KOPT-K1 (cell line): ENCODE results near the gene DACH1.
A peak's percentile ranks its signal among the peaks of the same experiment; 100 is the strongest.

Source experiments
- H3K27ac ChIP-seq: fragments of 200-600 bp; sonication (generic); 2 replicates; pipeline ENCODE4 v1.5.1; 2016; ENCODE audit warnings: antibody characterized with exemption, mild to moderate bottlenecking, low read depth, low read length; ENCODE audit not compliant: poor library complexity, severe bottlenecking
- H3K36me3 ChIP-seq: fragments of 200-600 bp; sonication (generic); 2 replicates; pipeline ENCODE4 v1.5.1; 2017; ENCODE audit warnings: antibody characterized with exemption, mild to moderate bottlenecking, low read length, moderate library complexity; ENCODE audit not compliant: insufficient read depth
- H3K9me3 ChIP-seq: fragments of 200-600 bp; sonication (generic); 2 replicates; pipeline ENCODE4 v1.5.1; 2017; ENCODE audit warnings: antibody characterized with exemption, low read length, mild to moderate bottlenecking; ENCODE audit not compliant: insufficient read depth, poor library complexity, severe bottlenecking

The DACH1 gene

GRCh38 chr13:71827241-71827640 is 39.8 kb downstream of the DACH1 start:
- Histone ChIP-seq H3K9me3 (no peaks in the 10 kb centered on the region), H3K36me3 (no peaks in the 10 kb centered on the region), H3K27ac (peak overlapping the region; percentile 59)

- Histone ChIP-seq H3K9me3 (no peaks in the 10 kb centered on the region), H3K27ac (no peak overlapping the region), H3K36me3 (no peaks in the 10 kb centered on the region)
Measured at GRCh38 chr13:71820699-71821098, 46.3 kb downstream of the DACH1 start.

- no peaks in the 10 kb centered on the region for H3K9me3 ChIP-seq
- H3K27ac ChIP-seq, result no peak overlapping the region
- H3K36me3 ChIP-seq, result no peaks in the 10 kb centered on the region
Measured at GRCh38 chr13:71817335-71817734, 49.7 kb downstream of the DACH1 start.

GRCh38 chr13:71814806-71815360 is 52.1 kb downstream of the DACH1 start:
- no peak overlapping the region for H3K27ac ChIP-seq
- no peaks in the 10 kb centered on the region for H3K9me3 ChIP-seq

GRCh38 chr13:71813187-71813586 is 53.8 kb downstream of the DACH1 start:
- Histone ChIP-seq H3K36me3 (no peaks in the 10 kb centered on the region), H3K9me3 (no peaks in the 10 kb centered on the region)

More at GRCh38 chr13:71814806-71815360, 52.1 kb downstream of the DACH1 start:
- no peaks in the 10 kb centered on the region for H3K36me3 ChIP-seq

GRCh38 chr13:71811344-71811743 is 55.7 kb downstream of the DACH1 start:
- Histone ChIP-seq H3K36me3 (no peaks in the 10 kb centered on the region), H3K9me3 (no peaks in the 10 kb centered on the region), H3K27ac (no peak overlapping the region)

More at GRCh38 chr13:71813187-71813586, 53.8 kb downstream of the DACH1 start:
- no peak overlapping the region for H3K27ac ChIP-seq

- H3K27ac ChIP-seq, result no peak overlapping the region
- no peaks in the 10 kb centered on the region for H3K36me3 ChIP-seq
- H3K9me3 ChIP-seq, result no peaks in the 10 kb centered on the region
Measured at GRCh38 chr13:71808708-71809107, 58.3 kb downstream of the DACH1 start.

GRCh38 chr13:71806886-71807285 is 60.1 kb downstream of the DACH1 start:
- no peaks in the 10 kb centered on the region for H3K9me3 ChIP-seq
- no peak overlapping the region for H3K27ac ChIP-seq
- H3K36me3 ChIP-seq, result no peaks in the 10 kb centered on the region

GRCh38 chr13:71803066-71803465 is 63.9 kb downstream of the DACH1 start:
- Histone ChIP-seq H3K27ac (no peak overlapping the region), H3K9me3 (no peaks in the 10 kb centered on the region), H3K36me3 (no peaks in the 10 kb centered on the region)

GRCh38 chr13:71801781-71802180 is 65.2 kb downstream of the DACH1 start:
- Histone ChIP-seq H3K36me3 (no peaks in the 10 kb centered on the region), H3K27ac (no peak overlapping the region), H3K9me3 (no peaks in the 10 kb centered on the region)

GRCh38 chr13:71801165-71801760 is 65.7 kb downstream of the DACH1 start:
- no peaks in the 10 kb centered on the region for H3K9me3 ChIP-seq
- H3K36me3 ChIP-seq, result no peaks in the 10 kb centered on the region
- H3K27ac ChIP-seq, result no peak overlapping the region

GRCh38 chr13:71799324-71799723 is 67.7 kb downstream of the DACH1 start:
- Histone ChIP-seq H3K27ac (no peak overlapping the region), H3K9me3 (no peaks in the 10 kb centered on the region), H3K36me3 (no peaks in the 10 kb centered on the region)

- Histone ChIP-seq H3K27ac (no peak overlapping the region), H3K9me3 (no peaks in the 10 kb centered on the region), H3K36me3 (no peaks in the 10 kb centered on the region)
Measured at GRCh38 chr13:71798707-71799106, 68.3 kb downstream of the DACH1 start.

- Histone ChIP-seq H3K9me3 (no peaks in the 10 kb centered on the region), H3K27ac (no peak overlapping the region), H3K36me3 (no peaks in the 10 kb centered on the region)
Measured at GRCh38 chr13:71797517-71797916, 69.5 kb downstream of the DACH1 start.

GRCh38 chr13:71789693-71790329 is 77.2 kb downstream of the DACH1 start:
- Histone ChIP-seq H3K36me3 (no peaks in the 10 kb centered on the region), H3K9me3 (no peaks in the 10 kb centered on the region), H3K27ac (no peak overlapping the region)

GRCh38 chr13:71789037-71789436 is 78.0 kb downstream of the DACH1 start:
- Histone ChIP-seq H3K9me3 (no peaks in the 10 kb centered on the region), H3K36me3 (no peaks in the 10 kb centered on the region), H3K27ac (no peak overlapping the region)
